Measurements from ENCODE around the gene BMP2.

DNA sequence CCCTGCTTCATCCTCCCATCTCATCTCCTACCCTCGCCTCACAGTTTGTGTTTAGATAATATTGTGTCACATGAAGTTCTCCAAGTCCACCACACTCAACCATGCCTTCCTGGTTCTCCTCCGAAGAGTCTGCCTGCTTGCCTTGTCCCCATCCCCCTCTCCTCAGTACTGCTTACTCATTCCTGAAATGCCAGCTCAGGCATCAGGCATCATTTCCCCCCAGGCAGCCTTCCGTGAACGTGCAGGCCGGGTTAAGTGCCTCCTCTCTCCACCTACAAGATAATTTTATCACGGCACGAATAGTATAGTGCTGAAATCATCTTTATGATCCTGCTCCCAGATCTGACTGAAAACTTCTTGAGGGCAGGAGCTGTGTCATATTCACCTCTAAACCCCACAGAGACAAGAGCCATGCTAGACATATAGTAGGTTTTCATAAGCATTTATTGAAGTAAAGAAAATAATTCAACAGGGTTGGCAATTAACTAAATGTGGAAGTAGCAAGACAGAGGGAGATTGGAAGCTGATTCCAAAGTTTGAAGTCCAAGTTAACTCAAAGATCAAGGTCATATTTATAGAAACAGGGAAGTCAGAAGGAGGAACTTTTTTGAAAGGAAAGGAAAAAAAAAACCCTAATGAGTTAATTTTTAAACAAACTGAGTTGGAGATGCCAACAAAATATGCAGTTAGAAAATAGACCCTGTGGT is 48.7 kb upstream of the BMP2 start:
- TF ChIP-seq, protein P1, sequence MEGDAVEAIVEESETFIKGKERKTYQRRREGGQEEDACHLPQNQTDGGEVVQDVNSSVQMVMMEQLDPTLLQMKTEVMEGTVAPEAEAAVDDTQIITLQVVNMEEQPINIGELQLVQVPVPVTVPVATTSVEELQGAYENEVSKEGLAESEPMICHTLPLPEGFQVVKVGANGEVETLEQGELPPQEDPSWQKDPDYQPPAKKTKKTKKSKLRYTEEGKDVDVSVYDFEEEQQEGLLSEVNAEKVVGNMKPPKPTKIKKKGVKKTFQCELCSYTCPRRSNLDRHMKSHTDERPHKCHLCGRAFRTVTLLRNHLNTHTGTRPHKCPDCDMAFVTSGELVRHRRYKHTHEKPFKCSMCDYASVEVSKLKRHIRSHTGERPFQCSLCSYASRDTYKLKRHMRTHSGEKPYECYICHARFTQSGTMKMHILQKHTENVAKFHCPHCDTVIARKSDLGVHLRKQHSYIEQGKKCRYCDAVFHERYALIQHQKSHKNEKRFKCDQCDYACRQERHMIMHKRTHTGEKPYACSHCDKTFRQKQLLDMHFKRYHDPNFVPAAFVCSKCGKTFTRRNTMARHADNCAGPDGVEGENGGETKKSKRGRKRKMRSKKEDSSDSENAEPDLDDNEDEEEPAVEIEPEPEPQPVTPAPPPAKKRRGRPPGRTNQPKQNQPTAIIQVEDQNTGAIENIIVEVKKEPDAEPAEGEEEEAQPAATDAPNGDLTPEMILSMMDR (conservative IDR thresholded peaks at IDR 0.05; ENCODE audit: low read depth in 2 of 2): no peak
- TF ChIP-seq STAT1 (IDR thresholded peaks at IDR 0.05; ENCODE audit: unreplicated experiment) (no peak), POLR2AphosphoS5 (IDR thresholded peaks at IDR 0.05; ENCODE audit: low read depth) (no peak), CREB1 (CRISPR knock-in tag; IDR thresholded peaks at IDR 0.05; ENCODE audit: low read depth) (no peak), EZH2 (IDR thresholded peaks at IDR 0.05; ENCODE audit: low read depth, unreplicated experiment) (no peak), REST (IDR thresholded peaks at IDR 0.05; ENCODE audit: unreplicated experiment) (no peak), EZH2phosphoT487 (IDR thresholded peaks at IDR 0.05; ENCODE audit: unreplicated experiment) (no peak), ZNF331 (CRISPR knock-in tag; IDR thresholded peaks at IDR 0.05; ENCODE audit: low read depth) (no peak), JUNB (IDR thresholded peaks at IDR 0.05; ENCODE audit: unreplicated experiment) (no peak), NANOG (IDR thresholded peaks at IDR 0.05; ENCODE audit: borderline replicate concordance) (no peak), ZNF114 (CRISPR knock-in tag; IDR thresholded peaks at IDR 0.05) (no peak)
